Esophagus squamous epithelium (tissue), 4 donors: ENCODE measurements around the gene GNAL.

ENCODE experiments used
- CTCF ChIP-seq, 6 experiments: fragments of 450-650 bp in 4 of 6; fragments of 200-600 bp in 2 of 6; sonication (generic) in 2 of 6; IDR thresholded peaks; one replicate each; pipeline ENCODE4 v1.5.1; 2016 to 2019; ENCODE audit warnings: antibody characterized with exemption in 6 of 6, mild to moderate bottlenecking in 4 of 6, moderate library complexity in 4 of 6
- POLR2A ChIP-seq, 4 donors: fragments of 450-650 bp; IDR thresholded peaks; one replicate each; pipeline ENCODE4 v1.6.1; 2017; ENCODE audit warnings: antibody characterized with exemption in 4 of 4, mild to moderate bottlenecking in 4 of 4, moderate library complexity in 3 of 4

- TF ChIP-seq CTCF (IDR thresholded peaks at IDR 0.05) = no peak
- TF ChIP-seq POLR2A (IDR thresholded peaks at IDR 0.05) = no peak
Measured at GRCh38 chr18:11906926-11907874, 218.1 kb downstream of the GNAL start.
